ENCODE results near the gene KRTAP5-4. TPM values are rescaled to one million over a fixed set of nuclear protein-coding genes. Genes with fewer than 3 reads are reported as not detected.

The KRTAP5-4 gene
- total RNA-seq, 1 experiment from 2014 or later: not detected

DNA sequence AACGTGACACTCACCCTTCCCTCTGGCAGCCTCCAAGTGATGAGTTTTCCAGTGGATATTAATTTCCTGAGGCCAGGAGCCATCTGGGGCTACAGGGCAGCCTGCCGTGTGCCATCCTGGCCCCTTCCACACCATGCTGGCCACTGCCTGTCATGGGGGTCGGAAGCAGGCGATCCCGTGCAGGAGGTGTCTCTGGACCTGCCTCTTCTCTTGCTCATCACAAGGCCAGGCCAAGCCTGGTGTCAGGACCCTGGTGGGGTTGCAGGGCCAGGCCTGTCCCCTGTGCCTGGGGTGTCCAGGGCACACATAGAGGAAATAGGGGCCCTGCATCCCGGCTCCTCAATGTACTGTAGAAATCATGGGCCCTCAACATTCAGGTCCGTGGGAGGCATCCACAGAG, 17.2 kb downstream of the KRTAP5-4 start:
- Histone ChIP-seq H3K4me1 (ENCODE audit: control insufficient read depth, insufficient read depth, low read length) (no peaks in the 10 kb centered on the region), H3K9me3 (ENCODE audit: control insufficient read depth, insufficient read depth, low read depth, low read length) (no peaks in the 10 kb centered on the region), H3K27me3 (ENCODE audit: control insufficient read depth, insufficient read depth, low read length) (peaks cover 20% of the 10 kb centered on the region), H3K27ac (ENCODE audit: low read length) (no peak overlapping the region), H3K36me3 (ENCODE audit: control insufficient read depth, insufficient read depth, low read length) (no peaks in the 10 kb centered on the region), H3K4me3 (ENCODE audit: low read depth in 2 of 2, low read length in 2 of 2) (no peak overlapping the region)
- POLR2A ChIA-PET: no interaction called here
- no peak for ATAC-seq
- CTCF ChIA-PET: no interaction called here
- TF ChIP-seq, protein P1, sequence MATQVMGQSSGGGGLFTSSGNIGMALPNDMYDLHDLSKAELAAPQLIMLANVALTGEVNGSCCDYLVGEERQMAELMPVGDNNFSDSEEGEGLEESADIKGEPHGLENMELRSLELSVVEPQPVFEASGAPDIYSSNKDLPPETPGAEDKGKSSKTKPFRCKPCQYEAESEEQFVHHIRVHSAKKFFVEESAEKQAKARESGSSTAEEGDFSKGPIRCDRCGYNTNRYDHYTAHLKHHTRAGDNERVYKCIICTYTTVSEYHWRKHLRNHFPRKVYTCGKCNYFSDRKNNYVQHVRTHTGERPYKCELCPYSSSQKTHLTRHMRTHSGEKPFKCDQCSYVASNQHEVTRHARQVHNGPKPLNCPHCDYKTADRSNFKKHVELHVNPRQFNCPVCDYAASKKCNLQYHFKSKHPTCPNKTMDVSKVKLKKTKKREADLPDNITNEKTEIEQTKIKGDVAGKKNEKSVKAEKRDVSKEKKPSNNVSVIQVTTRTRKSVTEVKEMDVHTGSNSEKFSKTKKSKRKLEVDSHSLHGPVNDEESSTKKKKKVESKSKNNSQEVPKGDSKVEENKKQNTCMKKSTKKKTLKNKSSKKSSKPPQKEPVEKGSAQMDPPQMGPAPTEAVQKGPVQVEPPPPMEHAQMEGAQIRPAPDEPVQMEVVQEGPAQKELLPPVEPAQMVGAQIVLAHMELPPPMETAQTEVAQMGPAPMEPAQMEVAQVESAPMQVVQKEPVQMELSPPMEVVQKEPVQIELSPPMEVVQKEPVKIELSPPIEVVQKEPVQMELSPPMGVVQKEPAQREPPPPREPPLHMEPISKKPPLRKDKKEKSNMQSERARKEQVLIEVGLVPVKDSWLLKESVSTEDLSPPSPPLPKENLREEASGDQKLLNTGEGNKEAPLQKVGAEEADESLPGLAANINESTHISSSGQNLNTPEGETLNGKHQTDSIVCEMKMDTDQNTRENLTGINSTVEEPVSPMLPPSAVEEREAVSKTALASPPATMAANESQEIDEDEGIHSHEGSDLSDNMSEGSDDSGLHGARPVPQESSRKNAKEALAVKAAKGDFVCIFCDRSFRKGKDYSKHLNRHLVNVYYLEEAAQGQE (IDR thresholded peaks at IDR 0.05; ENCODE audit: insufficient read depth in 1 of 2, low read depth in 2 of 2, low read length in 1 of 2): no peak
- TF ChIP-seq SIN3A (IDR thresholded peaks at IDR 0.05; ENCODE audit: borderline replicate concordance, insufficient read depth, low read depth, low read length) (no peak), TCF7L2 (IDR thresholded peaks at IDR 0.05; ENCODE audit: low read depth, low read length) (no peak), POLR2AphosphoS5 (IDR thresholded peaks at IDR 0.05; ENCODE audit: low read depth, low read length) (no peak)
- TF ChIP-seq, protein P2, sequence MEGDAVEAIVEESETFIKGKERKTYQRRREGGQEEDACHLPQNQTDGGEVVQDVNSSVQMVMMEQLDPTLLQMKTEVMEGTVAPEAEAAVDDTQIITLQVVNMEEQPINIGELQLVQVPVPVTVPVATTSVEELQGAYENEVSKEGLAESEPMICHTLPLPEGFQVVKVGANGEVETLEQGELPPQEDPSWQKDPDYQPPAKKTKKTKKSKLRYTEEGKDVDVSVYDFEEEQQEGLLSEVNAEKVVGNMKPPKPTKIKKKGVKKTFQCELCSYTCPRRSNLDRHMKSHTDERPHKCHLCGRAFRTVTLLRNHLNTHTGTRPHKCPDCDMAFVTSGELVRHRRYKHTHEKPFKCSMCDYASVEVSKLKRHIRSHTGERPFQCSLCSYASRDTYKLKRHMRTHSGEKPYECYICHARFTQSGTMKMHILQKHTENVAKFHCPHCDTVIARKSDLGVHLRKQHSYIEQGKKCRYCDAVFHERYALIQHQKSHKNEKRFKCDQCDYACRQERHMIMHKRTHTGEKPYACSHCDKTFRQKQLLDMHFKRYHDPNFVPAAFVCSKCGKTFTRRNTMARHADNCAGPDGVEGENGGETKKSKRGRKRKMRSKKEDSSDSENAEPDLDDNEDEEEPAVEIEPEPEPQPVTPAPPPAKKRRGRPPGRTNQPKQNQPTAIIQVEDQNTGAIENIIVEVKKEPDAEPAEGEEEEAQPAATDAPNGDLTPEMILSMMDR (IDR thresholded peaks at IDR 0.05): no peak
- intact Hi-C loops (cut with micrococcal nuclease; ENCODE audit: unreplicated experiment) (no loop called here), in situ Hi-C loops (cut with HindIII; ENCODE audit: low pct_unique_long_range_greater_than_20kb, low sequenced_read_pairs) (no loop called here)
- DNase-seq (ENCODE audit: low read depth, low spot score): no peak
- no TSS peak for BruUV-seq (replicated peaks)

DNA sequence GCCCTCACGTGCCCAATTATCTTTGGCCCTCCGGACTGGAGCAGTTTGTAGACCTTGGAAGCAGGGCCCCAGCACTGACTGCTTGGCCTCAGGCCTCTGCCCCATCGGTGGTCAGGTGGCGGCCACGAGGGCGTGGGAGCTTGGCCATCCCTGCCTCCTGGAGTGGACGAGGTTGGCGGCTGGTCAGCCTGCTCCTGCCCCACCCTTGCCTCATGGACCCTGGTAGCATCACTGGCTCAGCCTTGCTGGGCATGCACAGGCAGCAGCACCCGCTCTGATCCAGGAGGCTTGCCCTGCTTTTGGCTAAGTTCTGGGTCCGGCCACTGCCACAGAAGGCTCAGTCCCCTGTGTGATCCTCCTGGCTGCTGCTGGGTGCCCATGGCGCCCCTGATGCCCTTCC, 17.8 kb downstream of the KRTAP5-4 start:
- CTCF ChIA-PET: no interaction called here
- ATAC-seq: no peak
- intact Hi-C loops (cut with micrococcal nuclease; ENCODE audit: unreplicated experiment): no loop called here

More for the DNA sequence above, 17.8 kb downstream of the KRTAP5-4 start:
- no peaks in the 10 kb centered on the region for H3K36me3 ChIP-seq (ENCODE audit: control insufficient read depth, insufficient read depth, low read length)
- TF ChIP-seq, protein P1 (IDR thresholded peaks at IDR 0.05; ENCODE audit: insufficient read depth in 1 of 2, low read depth in 2 of 2, low read length in 1 of 2): no peak
- no peak for TF ChIP-seq SIN3A (IDR thresholded peaks at IDR 0.05; ENCODE audit: borderline replicate concordance, insufficient read depth, low read depth, low read length)
- TF ChIP-seq, protein P2 (IDR thresholded peaks at IDR 0.05): no peak
- no peak for TF ChIP-seq TCF7L2 (IDR thresholded peaks at IDR 0.05; ENCODE audit: low read depth, low read length)
- no peak for TF ChIP-seq POLR2AphosphoS5 (IDR thresholded peaks at IDR 0.05; ENCODE audit: low read depth, low read length)
- H3K27ac ChIP-seq (ENCODE audit: low read length): no peak overlapping the region
- H3K4me3 ChIP-seq (ENCODE audit: low read depth in 2 of 2, low read length in 2 of 2): no peak overlapping the region
- peaks cover 25% of the 10 kb centered on the region for H3K27me3 ChIP-seq (ENCODE audit: control insufficient read depth, insufficient read depth, low read length)
- POLR2A ChIA-PET: no interaction called here
- BruUV-seq (replicated peaks): no TSS peak
- no peaks in the 10 kb centered on the region for H3K9me3 ChIP-seq (ENCODE audit: control insufficient read depth, insufficient read depth, low read depth, low read length)
- in situ Hi-C loops (cut with HindIII; ENCODE audit: low pct_unique_long_range_greater_than_20kb, low sequenced_read_pairs): no loop called here
- H3K4me1 ChIP-seq (ENCODE audit: control insufficient read depth, insufficient read depth, low read length): no peaks in the 10 kb centered on the region
- no peak for DNase-seq (ENCODE audit: low read depth, low spot score)
